Ammon's horn (tissue), 1 donor: ENCODE data around the gene AGAP6.
A peak's percentile ranks its signal among the peaks of the same experiment; 100 is the strongest.
"Not testable (repeated sequence)": the region's sequence is repeated elsewhere in the genome, so short reads cannot be mapped to it uniquely, and the experiment has no call there.

Source experiments
- DNase-seq: peaks from one replicate; pipeline ENCODE4 v3.0.0-alpha.2; 2016; ENCODE audit warnings: low spot score

AGAP6 gene

GRCh38 chr10:50025627-50026026 is 37.4 kb downstream of the AGAP6 start:
- no peak for DNase-seq

GRCh38 chr10:50027195-50027594 is 39.0 kb downstream of the AGAP6 start:
- no peak for DNase-seq

GRCh38 chr10:50033481-50033880 is 45.3 kb downstream of the AGAP6 start:
- no peak for DNase-seq

GRCh38 chr10:50035337-50035736 is 47.1 kb downstream of the AGAP6 start:
- DNase-seq = not testable (repeated sequence)

GRCh38 chr10:50044941-50045664 is 56.9 kb downstream of the AGAP6 start:
- no peak for DNase-seq

GRCh38 chr10:50046457-50046856 is 58.3 kb downstream of the AGAP6 start:
- not testable (repeated sequence) for DNase-seq

GRCh38 chr10:50047594-50047993 is 59.4 kb downstream of the AGAP6 start:
- not testable (repeated sequence) for DNase-seq

- DNase-seq = not testable (repeated sequence)
Observed at GRCh38 chr10:50051995-50052660, 63.9 kb downstream of the AGAP6 start.

GRCh38 chr10:50052778-50053376 is 64.7 kb downstream of the AGAP6 start:
- not testable (repeated sequence) for DNase-seq

GRCh38 chr10:50055494-50056292 is 67.5 kb downstream of the AGAP6 start:
- not testable (repeated sequence) for DNase-seq

GRCh38 chr10:50056654-50057053 is 68.4 kb downstream of the AGAP6 start:
- DNase-seq = not testable (repeated sequence)

GRCh38 chr10:50058727-50059126 is 70.5 kb downstream of the AGAP6 start:
- DNase-seq = not testable (repeated sequence)

GRCh38 chr10:50059946-50060345 is 71.7 kb downstream of the AGAP6 start:
- peak; percentile 3 for DNase-seq
